ENCODE measurements around the gene NDNF. TPM values are rescaled to one million over a fixed set of nuclear protein-coding genes. Genes with fewer than 3 reads are reported as not detected.
A peak's percentile ranks its signal among the peaks of the same experiment; 100 is the strongest.

The NDNF gene
- total RNA-seq, 3 donors from 2014 or later, result 2.2 to 5.1 (median 2.6) TPM

- TF ChIP-seq POLR2A (IDR thresholded peaks at IDR 0.05), result no peak
- TF ChIP-seq CTCF (IDR thresholded peaks at IDR 0.05), result peak in 2 of 3 donors; percentile 43 to 68
- intact Hi-C loops (cut with DNase I; ENCODE audit: low total_unique reads), result no loop called here
- DNase-seq (ENCODE audit: low spot score in 2 of 2), result no peak
- Histone ChIP-seq H3K36me3 (no peaks in the 10 kb centered on the region), H3K9me3 (no peaks in the 10 kb centered on the region), H3K4me1 (no peaks in the 10 kb centered on the region), H3K4me3 (no peak overlapping the region), H3K27me3 (no peaks in the 10 kb centered on the region), H3K27ac (no peak overlapping the region)
Measured at GRCh38 chr4:121096629-121097028, 24.3 kb upstream of the NDNF start.

GRCh38 chr4:121096191-121096590 lies 23.9 kb upstream of the NDNF start:
- H3K36me3 ChIP-seq, result no peaks in the 10 kb centered on the region
- no peaks in the 10 kb centered on the region for H3K4me1 ChIP-seq
- no peaks in the 10 kb centered on the region for H3K27me3 ChIP-seq
- H3K27ac ChIP-seq, result no peak overlapping the region
- no peak for DNase-seq (ENCODE audit: low spot score in 2 of 2)
- TF ChIP-seq POLR2AphosphoS5 (IDR thresholded peaks at IDR 0.05) (no peak), POLR2A (IDR thresholded peaks at IDR 0.05) (no peak), CTCF (IDR thresholded peaks at IDR 0.05) (no peak)
- H3K9me3 ChIP-seq, result no peaks in the 10 kb centered on the region
- intact Hi-C loops (cut with DNase I; ENCODE audit: low total_unique reads), result no loop called here
- no peak overlapping the region for H3K4me3 ChIP-seq

GRCh38 chr4:121094297-121094966 lies 22.1 kb upstream of the NDNF start:
- H3K4me1 ChIP-seq, result no peaks in the 10 kb centered on the region
- H3K4me3 ChIP-seq, result no peak overlapping the region
- intact Hi-C loops (cut with DNase I; ENCODE audit: low total_unique reads), result no loop called here
- TF ChIP-seq CTCF (IDR thresholded peaks at IDR 0.05) (no peak), POLR2AphosphoS5 (IDR thresholded peaks at IDR 0.05) (no peak)
- no peaks in the 10 kb centered on the region for H3K36me3 ChIP-seq
- H3K27ac ChIP-seq, result no peak overlapping the region
- no peaks in the 10 kb centered on the region for H3K27me3 ChIP-seq
- H3K9me3 ChIP-seq, result no peaks in the 10 kb centered on the region
- no peak for DNase-seq (ENCODE audit: low spot score in 2 of 2)

- Histone ChIP-seq H3K27me3 (no peaks in the 10 kb centered on the region), H3K36me3 (no peaks in the 10 kb centered on the region), H3K9me3 (no peaks in the 10 kb centered on the region), H3K4me1 (no peaks in the 10 kb centered on the region), H3K4me3 (no peak overlapping the region), H3K27ac (no peak overlapping the region)
- DNase-seq (ENCODE audit: low spot score in 2 of 2), result no peak
- TF ChIP-seq POLR2AphosphoS5 (IDR thresholded peaks at IDR 0.05) (no peak), POLR2A (IDR thresholded peaks at IDR 0.05) (no peak), CTCF (IDR thresholded peaks at IDR 0.05) (no peak)
- intact Hi-C loops (cut with DNase I; ENCODE audit: low total_unique reads), result no loop called here
Measured at GRCh38 chr4:121093261-121093660, 20.9 kb upstream of the NDNF start.

- H3K36me3 ChIP-seq, result no peaks in the 10 kb centered on the region
- TF ChIP-seq CTCF (IDR thresholded peaks at IDR 0.05) (no peak), POLR2A (IDR thresholded peaks at IDR 0.05) (no peak), POLR2AphosphoS5 (IDR thresholded peaks at IDR 0.05) (no peak)
- no peaks in the 10 kb centered on the region for H3K9me3 ChIP-seq
- DNase-seq (ENCODE audit: low spot score in 2 of 2), result no peak
- intact Hi-C loops (cut with DNase I; ENCODE audit: low total_unique reads), result no loop called here
- H3K27ac ChIP-seq, result no peak overlapping the region
- H3K4me1 ChIP-seq, result no peaks in the 10 kb centered on the region
- H3K27me3 ChIP-seq, result no peaks in the 10 kb centered on the region
- no peak overlapping the region for H3K4me3 ChIP-seq
Measured at GRCh38 chr4:121091941-121092340, 19.6 kb upstream of the NDNF start.
